Hematopoietic multipotent progenitor cell treated with erythropoietin and hydrocortisone succinate and interleukin-3 and kit ligand, for 8 days (in vitro differentiated cells): ENCODE data around the gene TMEM115.
A peak's percentile ranks its signal among the peaks of the same experiment; 100 is the strongest.

Experiments used
- DNase-seq: peaks from one replicate; pipeline ENCODE4 v3.0.0-alpha.2; 2015

TMEM115 gene, protein sequence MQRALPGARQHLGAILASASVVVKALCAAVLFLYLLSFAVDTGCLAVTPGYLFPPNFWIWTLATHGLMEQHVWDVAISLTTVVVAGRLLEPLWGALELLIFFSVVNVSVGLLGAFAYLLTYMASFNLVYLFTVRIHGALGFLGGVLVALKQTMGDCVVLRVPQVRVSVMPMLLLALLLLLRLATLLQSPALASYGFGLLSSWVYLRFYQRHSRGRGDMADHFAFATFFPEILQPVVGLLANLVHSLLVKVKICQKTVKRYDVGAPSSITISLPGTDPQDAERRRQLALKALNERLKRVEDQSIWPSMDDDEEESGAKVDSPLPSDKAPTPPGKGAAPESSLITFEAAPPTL

DNA sequence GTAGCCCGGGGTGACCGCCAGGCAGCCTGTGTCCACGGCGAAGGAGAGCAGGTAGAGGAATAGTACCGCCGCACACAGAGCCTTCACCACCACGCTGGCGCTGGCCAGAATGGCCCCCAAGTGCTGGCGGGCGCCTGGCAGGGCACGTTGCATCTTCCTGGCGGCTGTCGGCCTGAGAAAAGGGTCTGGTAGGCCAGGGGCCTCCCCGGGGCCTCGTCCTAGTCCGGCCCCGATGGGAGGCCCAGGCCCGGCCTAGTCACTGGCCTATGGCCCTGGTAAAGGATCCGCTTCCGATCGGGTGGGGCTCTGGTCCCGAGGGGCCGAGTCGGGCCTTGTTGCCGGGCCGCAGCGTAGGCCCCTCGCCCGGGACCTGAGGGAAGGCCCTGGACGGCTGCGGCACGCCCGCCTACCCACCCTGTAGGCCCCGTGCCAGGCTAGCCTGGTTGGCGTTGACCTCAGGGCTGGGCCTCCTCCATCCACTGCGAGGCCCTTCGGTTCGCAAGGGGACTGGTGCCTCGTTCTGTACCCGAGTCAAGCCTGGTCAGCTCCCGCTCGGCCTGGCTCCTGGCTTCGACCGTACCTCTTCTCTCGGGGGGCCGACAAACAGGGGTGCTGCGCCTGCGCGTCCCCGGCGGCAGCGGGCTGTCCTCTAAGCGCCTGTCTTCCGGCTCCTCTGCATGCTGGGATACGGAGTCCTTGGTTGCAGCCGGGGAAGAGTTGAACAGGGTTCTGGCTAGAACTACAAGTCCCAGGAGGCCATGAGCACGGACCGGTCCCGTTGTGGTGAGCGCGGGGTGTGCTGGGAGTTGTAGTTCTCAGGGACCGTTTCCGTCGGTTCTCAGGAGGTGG is at the start of gene TMEM115:
Gene TMEM115, minus strand, starts transcription at position 611 of the 849 bp plus-strand sequence. Its CDS starts 458 bp downstream, at position 153.
- peak; percentile 99 for DNase-seq

DNA sequence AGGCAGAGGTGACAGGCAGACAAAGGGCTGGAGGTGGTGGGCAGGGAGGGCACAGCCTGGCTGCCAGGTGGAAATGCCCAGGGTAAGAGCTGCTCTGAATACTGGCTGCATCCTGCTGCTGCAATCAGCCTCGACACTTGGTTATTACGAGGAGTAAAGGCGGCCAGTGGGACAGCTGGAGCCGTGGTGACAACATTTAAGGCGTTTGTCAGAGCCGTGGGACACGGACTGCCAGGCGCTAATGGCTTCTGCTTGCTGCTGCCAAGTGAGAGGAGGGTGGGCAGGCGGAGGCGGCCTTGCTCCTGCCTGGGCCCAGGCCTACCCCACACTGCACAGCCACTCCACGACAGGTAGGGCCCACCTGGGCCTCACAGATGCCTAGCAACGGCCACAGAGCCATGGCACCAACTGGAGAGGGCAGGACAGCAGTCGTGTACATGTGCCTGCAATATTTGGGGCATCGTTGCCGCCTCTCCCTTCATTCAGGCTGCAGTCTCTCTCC is 49.2 kb upstream of the TMEM115 start:
- DNase-seq, result no peak

DNA sequence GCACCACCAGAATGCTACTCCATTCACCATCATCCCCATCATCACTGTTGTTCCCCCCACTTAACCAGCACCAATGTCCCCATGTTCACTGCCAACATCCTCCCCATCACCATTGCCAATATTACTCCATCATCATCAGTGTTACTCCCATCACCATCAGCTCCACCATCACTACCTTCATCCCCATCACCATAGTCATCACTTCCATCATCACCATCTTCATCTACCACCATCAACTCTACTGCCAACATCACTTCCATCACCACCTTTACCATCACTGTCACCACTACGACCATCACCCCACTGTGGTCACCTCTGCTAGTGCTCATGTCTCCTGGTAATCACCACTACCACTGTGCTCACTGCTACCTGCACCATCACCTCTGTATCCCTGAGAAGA is 47.2 kb upstream of the TMEM115 start:
- no peak for DNase-seq

DNA sequence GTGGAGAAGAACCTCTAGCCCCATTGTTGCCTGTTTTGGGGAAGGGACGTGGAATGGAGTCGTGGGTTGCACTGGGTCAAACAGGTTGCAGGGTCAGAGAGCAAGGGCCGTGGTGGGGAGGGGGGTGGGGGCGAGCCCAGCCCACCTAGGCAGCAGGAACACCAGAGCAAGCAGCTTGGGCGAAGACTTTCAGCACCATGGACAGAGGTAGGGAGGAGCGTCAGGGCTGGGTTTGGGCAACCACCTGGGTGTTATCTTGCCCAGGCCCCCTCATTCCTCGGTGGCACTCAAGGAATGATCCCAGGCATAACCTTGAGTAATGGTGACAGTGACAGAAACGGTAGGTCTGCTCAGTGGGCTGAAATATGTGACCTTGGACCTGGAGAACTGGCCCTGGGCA is 45.9 kb upstream of the TMEM115 start:
- DNase-seq, result peak; percentile 42

DNA sequence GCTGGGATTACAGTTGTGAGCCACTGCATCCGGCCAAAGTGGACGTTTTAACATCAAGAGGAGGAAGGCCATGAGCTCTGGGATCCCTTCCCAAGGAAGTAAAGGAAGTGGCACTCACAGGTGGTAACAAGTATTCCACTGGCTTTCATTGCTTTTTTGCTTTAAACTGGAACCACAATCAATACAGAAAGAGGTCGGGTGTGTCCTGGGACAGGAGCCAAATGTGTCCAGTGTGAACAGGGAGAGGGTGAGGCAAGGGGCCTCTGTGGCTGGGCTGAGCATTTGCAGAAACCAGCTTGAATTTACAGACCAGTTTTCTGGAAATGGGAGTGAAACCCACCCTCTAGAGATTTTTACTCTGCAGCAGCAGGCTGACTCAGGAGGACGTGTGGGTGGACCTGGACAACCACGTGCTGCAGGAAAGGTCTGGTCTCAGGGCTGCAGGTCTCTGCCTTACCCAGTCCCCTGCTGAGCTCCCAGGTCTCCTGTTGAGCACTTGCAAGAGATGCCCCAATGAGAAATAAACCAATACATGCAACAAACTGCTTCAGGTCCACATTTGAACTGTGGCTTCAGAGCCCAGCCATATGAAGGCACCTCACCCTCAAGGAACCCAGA is 42.8 kb upstream of the TMEM115 start:
- DNase-seq, result peak; percentile 47

DNA sequence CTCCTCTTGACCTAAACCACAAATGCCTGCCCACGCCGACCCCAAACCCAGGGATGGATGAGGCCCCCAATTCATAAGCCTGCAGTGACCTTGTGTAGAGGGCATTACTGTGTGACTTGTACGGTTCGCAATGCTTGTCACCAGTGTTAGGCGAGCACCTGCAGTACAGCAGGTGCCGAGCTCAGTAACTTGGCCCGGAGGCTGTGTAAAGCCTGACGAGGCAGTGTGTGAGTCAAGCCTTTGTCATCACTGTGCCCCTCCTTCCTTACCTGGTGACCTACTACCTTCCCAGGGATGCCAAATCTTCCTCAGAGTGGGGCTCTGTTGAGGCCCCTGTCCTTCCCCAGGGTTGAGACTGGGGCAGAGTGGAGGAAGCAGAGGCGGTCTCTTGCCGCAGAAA is 37.2 kb upstream of the TMEM115 start:
- no peak for DNase-seq

DNA sequence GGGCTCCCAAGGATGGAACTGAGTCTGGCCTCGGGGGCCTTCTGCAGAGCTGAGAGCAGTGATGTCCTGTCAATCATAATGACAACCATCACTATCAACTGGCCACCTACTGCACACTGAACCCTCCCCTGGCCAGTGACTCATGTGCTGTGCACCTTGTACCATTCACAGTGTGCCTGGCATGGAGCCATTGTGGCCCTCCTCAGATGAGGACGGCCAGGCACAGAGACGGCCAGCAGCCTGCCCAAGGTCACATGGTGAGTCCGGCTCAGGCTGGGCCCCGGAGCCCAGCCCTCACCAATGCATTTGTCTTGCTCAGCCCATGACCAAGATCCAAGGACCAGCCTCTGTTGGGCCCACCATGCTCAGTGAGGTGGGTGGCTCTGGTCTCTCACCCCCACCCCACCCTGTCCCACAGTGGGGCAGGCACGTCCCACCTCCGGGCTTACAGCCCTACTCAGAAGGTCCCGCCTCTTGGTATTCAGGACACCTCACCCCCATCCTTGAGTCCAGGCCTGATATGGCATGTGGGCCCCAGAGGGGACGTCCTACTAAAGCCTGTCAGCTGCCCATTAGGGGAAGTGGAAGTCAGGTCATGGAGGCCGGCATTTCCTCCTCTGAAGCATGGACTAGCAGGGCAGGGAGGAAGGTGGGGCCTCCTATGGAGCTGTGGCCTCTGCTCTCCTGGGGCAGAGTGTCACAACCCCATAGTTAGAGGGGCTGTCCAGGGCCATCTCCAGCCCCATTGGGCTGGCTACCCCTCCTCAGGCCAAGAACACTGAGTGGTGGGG is 35.9 kb upstream of the TMEM115 start:
- DNase-seq, result no peak

DNA sequence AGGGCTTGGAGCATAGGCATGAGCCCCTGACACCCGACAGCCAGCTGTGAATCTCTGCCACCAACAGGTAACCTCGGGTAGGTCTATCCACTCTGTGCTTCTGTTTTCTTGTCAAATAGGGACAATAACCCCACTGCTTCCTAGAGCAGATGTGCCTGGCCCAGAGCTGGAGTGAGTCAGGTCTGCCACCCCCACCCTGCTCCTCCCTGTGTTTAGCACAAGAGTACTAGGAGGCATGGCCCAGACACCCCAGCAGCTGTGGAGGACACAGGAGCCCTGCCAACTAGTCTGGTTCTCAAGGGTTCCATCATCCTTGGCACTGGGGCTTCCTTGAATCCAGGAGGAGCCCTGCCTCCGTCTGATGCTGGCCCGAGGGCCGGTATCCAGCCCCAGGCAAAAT is 33.7 kb upstream of the TMEM115 start:
- no peak for DNase-seq

DNA sequence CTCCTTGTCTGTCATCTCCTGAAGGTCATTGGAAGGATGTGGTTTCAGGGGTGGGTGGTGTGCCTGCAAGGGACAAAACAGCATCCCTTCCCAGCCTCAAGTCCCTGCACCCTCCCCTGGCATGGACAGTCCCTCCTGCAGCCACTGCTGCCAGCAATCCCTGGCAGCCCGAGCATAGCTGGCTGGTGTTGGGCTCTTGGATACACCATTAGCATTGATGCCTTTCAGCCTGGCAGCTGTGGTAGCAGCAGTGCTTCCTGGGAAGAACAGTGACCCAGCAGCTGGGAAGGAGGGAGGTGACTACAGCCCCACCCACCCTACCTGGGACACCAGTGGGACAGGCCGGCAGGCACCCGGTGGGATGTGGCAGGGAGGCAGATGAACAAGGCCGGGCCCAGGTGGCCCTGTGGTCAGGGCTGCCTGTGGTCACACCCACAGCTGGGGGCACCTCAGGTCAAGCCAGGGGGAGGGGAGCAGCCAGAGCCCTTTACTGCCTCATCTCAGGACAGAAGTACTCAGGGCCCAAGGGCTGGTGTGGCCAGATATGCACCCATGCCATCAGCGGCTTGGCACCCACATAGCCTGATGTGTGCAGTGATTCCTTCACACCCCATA is 32.9 kb upstream of the TMEM115 start:
- peak; percentile 15 for DNase-seq

DNA sequence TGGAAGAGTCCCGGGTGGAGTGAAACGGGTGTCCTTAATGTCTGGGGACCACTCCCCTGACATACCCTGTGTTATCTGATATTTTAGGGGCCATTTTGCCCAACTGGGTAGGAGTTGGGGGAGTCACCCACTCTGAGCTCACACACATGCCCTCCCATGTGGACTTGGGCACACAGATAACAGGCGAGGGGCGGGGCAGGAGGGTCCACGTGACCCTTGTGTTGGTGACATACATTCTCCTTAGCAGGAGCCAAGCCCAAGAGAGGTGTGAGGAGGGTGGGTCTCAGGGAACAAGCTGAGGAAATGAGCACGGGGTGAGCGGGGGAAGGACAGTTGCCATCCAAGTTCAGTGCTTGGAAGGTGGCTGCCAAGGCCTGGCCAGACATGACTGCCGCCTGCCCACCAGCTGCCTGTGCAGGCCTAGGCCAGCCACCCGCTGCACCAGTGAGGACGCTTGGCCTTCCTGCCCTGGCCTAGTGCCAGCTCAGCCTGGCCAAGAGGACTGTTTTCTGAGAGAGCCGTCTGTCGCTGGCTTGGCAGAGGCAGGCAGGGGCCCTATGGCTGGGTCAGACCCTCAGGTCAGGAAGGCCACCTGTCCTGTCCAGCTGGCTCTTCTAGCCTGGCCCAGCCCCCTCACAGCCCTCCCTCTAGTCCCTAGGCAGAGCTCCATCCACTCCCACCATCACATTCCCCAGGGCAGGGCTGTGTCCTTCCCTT is 31.3 kb upstream of the TMEM115 start:
- peak; percentile 94 for DNase-seq

DNA sequence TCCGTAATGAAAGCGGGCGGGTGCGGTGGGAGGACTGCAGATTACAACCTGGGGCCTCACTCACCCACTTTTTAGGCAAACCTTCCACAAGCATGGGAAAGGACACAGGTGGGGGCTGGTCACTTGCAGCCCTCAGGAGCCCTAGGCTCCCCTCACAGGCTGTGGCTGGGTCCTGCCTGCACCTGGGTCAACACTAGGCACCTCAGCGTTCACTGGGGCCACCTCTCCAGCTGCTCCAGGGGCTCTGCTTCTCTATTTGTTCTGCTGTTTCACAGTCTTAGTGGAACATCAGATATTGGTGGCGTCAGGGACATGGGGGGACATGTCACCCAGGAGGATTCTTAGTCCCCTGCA is 30.1 kb upstream of the TMEM115 start:
- no peak for DNase-seq

DNA sequence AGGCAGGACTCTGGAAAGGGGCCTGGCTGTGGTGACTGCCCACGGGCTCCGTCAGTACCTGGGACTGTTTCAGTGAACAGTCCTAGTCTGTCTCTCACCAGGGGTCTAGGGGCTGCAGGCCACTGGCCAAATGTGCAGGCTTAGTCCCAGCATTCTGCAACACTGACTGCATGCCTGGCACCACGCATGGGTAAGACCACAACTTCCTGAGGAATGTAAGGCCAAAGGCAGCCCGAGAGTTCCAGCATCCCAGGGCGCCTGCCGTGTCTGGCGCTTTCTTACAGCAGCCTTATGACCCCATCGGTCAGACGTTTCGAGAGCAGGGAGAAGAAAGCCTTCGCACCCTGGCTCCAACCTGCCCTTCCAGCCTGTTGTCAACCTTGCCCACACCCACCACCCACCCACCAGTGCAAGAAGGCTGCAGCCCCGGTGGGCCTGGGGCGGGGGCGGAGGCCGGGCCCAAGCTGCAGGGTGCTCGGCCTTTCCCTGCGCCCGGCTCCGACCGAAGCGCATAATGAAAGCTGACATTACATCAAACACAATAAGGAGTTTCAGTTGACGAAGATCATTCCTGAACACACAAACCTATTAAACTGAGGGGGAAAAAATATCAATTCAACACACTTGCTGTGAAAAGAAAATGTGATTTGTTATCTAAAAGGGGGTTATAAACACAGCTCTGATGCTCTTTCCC is 29.5 kb upstream of the TMEM115 start:
- DNase-seq, result no peak

DNA sequence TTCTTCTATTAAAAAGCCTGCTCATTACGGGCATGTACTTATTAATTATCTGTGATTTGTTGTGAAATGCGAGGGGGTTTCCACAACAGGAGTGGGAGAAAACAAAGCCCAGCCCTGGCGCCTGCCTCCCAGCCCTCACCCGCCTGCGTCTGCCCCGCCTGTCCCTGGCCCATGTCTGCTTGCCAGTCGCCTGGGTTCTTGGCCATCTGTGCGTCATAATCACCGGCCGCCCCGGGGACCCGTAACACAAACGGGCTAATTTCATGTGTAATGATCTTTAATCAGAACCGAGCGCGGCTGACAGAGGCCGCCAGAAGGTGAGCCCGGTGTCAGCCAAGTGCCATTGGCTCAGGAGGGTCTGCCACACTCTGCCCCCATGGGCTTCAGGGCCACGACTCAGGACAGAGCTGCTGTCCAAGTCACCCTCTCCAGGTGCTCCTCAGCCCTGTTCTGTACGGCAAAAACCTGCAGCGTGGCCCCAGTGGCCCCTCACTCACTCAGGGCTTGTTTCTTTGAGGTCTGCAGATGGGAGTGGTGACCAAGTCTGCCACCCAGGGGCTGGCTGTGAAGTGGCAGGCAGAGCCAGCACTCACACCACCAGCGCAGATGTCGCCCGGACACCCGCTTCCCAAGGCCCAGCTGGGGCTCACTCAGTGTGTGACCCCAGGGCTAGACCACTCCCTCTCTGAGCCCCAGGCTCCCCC is 28.8 kb upstream of the TMEM115 start:
- peak; percentile 39 for DNase-seq

DNA sequence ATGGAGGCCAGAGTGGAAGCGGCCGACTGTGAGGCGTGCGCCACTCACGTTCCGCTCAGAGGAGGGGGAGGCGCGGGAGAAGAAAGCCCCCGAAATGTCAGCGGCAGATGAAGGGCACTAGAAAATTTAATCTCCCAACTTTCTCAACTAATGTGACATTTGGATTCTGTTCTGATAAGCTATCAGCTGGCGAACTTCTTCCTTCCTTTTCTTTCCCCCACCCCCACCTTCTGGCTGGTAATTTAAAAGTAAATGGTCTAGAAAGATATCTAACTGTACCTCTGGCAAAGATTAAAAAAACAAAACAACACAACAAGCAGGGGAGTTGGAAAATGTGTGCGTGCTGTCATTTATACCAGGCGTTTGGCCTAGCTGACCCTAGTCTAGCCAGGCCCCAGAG is 26.4 kb upstream of the TMEM115 start:
- peak; percentile 56 for DNase-seq

DNA sequence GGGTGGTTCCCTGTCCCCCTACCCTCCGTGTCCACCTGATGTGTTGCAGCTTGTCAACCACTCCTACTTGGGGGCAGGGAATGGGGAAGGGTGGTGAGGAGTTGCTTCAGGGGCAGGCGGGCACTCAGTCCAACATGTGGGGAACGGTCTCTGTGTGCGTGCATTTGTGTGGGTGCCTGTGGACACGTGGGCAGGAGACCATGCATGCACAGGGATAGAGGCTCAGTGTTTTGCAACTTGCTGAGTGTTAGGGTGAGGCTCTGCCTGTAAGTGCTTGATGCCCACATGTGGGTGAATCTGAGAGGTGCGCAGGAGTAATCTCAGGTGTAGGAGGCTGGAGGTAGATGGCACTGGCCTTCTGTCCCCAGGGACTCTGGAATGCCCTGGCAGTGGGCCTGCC is 24.4 kb upstream of the TMEM115 start:
- DNase-seq, result no peak

DNA sequence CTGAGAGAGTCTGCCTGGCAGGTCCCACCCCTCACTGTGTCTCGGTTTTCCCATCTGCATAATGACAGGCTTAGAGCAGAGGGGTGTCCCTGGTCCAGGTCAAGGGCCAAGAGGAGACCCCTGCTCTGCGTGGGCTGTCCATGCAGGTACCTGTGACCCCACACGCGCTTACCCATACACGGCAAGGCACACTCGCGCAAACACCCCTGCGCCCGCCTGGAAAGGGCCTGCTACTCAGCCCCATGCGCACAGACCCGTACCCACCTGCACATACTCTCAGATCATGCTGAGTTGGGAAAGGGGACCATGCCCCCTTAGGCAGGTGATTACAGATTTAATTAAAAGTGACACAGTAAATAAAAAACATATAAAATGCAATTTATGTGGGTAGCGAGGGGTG is 23.4 kb upstream of the TMEM115 start:
- DNase-seq, result no peak

DNA sequence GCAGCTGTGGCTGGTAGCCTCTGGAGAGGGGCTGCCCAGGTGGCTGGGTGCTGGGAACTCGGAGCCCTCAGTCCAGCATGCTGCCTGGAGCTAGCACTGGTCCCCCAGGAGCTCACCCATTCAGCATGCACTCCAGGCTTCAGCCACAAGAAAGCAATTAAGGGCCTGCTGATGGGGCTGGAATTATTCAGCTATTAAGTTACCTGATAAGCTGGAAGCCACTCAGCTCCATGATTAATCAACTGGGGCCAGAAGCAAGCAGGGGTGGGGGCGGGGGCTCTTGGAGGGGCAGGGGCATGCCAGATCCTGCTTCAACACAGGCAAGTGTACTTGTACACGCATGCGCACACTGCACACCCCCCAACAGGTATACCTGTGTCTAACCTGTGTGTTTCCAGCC is 22.1 kb upstream of the TMEM115 start:
- DNase-seq, result peak; percentile 47

DNA sequence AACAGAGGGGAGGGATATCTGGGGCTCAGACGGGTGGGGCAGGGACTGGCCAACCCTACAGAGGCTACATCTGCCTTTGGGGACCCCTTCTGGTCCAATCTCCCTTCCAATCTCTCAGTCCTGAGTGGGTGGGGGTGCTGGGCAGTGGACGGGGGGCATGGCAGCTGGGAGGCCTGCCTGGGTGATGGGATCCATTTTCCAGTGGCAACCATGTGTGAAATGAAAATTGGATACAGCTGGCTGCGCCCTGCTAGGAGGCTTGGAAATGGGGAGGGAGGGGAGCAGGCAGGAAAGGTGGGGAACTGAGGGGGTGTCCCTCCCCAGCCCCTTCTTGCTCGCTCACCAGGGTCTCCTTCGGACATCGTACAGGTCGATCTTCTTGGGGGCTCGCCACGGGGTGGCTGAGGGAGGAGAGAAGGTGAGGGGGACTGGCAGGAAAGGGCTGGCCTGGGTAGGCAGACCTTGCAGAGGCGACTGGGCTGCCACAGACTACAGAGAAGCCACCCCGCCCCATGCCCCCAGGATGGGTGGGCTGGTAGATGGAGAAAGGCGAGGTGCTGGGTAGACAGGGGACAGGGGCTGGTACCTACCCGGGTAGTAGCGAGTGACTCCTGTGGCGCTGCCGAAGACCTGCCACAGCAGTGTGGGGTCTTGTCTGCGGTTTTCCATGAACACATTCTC is 21.2 kb upstream of the TMEM115 start:
- no peak for DNase-seq

DNA sequence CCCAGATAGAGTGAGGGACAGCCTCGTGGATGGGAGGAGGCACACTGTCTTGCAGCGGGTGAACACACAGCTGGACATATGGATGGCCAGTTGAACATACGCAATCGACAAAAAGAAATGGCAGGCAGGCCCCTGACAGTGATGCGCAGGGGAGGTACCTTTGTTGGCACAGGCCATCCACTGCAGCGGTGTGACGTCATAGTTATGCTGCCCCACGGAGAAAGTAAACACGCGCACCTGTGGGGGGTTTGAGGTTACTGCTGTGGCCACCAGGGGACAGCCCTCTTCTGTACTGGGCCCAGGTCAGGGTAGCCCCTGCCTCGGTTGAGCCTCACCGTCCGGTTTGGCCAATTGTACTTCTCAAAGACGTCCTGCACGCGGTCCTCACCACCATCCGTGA is 19.4 kb upstream of the TMEM115 start:
- DNase-seq, result no peak

DNA sequence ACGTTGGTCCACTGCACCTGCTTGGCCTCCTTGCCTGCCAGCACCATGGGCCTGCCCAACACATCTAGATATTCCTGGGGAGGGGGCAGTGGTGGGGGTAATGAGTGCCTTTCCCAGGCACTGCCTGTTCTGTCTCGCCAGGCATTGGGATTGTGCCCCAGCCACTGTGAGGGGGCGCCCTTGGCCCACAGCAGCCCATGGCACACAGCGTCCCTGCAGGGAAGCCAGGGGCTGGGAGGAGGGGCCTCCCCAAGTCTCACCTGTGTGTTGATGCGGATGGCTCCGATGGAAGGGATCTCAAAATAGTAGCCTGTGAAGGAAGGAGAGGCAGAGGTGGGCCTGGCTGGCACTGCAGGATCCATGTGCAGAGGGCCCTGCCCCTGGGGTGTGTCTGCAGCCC is 18.7 kb upstream of the TMEM115 start:
- DNase-seq, result no peak
